Endothelial cell of umbilical vein (primary cell): Measurements from ENCODE around the gene AKT3.

Experiments
- EZH2 ChIP-seq: IDR thresholded peaks from 2 replicates; pipeline ENCODE4 v1.6.1; 2012; ENCODE audit warnings: borderline replicate concordance, low read depth, mild to moderate bottlenecking, moderate library complexity, low read length, inconsistent platforms; ENCODE audit not compliant: severe bottlenecking
- POLR2A ChIP-seq: IDR thresholded peaks from 2 replicates; pipeline ENCODE4 v1.6.1; 2012; ENCODE audit warnings: low read depth, mild to moderate bottlenecking, control low read depth, low read length
- POLR2AphosphoS5 ChIP-seq: IDR thresholded peaks from 2 replicates; pipeline ENCODE4 v1.6.1; 2012; ENCODE audit warnings: low read depth, mild to moderate bottlenecking, control low read depth, low read length, moderate library complexity; ENCODE audit not compliant: insufficient read depth
- TF ChIP-seq, protein P1 (sequence below), 2 donors: IDR thresholded peaks; 1 replicate in 1 of 2; 2 replicates in 1 of 2; pipeline ENCODE4 v1.5.1; 2011; ENCODE audit warnings: low read length in 2 of 2, mild to moderate bottlenecking in 2 of 2, moderate library complexity in 2 of 2, control low read depth in 1 of 2, inconsistent platforms in 1 of 2, low read depth in 1 of 2; ENCODE audit not compliant: insufficient read depth in 1 of 2; ENCODE audit errors: extremely low read depth in 1 of 2

DNA sequence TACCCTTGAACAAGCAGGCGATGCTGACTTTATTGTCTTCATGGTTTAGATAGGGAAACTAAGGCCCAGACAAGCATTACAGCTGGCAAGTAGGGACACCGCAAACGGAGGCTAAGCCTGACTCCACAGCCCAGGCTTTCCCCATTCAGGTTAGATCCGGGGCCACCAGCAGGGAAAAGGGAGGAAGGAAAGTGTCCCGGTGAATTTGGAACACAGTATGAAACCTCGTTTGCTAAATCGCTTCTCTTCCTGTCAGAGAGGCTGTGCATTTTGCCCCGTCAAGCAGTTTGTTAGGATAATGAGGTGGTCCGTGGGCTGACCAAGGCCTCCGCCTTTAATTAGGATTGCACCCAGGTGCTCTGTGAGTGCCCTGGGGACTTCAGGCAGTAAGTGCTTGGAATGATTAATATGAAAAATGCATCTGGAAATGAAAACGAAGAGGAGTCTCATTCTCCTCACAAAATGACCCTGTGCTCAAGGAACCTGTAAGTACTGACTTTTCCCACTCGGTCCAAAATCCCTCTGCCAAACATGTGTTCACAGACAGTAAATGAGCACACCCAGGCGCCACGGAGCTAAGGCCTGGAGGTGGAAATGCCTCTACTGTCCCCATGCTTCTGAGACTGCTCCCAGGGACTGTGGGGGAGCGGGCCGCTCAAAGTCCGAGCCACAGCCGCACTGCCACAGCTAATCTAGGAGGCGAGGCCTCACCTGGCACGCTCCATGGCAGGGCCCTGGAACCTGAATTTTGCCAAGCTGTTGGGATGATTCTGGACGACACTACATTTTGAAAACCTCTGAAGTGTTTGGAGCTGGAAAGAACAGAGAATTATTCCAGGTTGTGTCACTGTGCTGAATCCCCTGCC, 360.1 kb downstream of the AKT3 start:
- TF ChIP-seq, protein P1, sequence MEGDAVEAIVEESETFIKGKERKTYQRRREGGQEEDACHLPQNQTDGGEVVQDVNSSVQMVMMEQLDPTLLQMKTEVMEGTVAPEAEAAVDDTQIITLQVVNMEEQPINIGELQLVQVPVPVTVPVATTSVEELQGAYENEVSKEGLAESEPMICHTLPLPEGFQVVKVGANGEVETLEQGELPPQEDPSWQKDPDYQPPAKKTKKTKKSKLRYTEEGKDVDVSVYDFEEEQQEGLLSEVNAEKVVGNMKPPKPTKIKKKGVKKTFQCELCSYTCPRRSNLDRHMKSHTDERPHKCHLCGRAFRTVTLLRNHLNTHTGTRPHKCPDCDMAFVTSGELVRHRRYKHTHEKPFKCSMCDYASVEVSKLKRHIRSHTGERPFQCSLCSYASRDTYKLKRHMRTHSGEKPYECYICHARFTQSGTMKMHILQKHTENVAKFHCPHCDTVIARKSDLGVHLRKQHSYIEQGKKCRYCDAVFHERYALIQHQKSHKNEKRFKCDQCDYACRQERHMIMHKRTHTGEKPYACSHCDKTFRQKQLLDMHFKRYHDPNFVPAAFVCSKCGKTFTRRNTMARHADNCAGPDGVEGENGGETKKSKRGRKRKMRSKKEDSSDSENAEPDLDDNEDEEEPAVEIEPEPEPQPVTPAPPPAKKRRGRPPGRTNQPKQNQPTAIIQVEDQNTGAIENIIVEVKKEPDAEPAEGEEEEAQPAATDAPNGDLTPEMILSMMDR (IDR thresholded peaks at IDR 0.05; ENCODE audit: extremely low read depth in 1 of 2, insufficient read depth in 1 of 2, low read depth in 1 of 2, low read length in 2 of 2), result no peak
- TF ChIP-seq EZH2 (no peak), POLR2A (no peak), POLR2AphosphoS5 (no peak)
